Mesothelial cell of epicardium (in vitro differentiated cells): ENCODE data around the gene GMDS. TPM values are rescaled to one million over a fixed set of nuclear protein-coding genes. Genes with fewer than 3 reads are reported as not detected.

ENCODE experiments used
- DNase-seq, 2 experiments: peaks; one replicate each; pipeline ENCODE4 v3.0.0; 2021; ENCODE audit warnings: low spot score in 2 of 2; ENCODE audit not compliant: unreplicated experiment in 2 of 2
- H3K27ac Mint-ChIP-seq: 2 replicates; pipeline ENCODE4 v1.8.0; 2021; ENCODE audit warnings: mixed read lengths
- H3K27me3 Mint-ChIP-seq: 2 replicates; pipeline ENCODE4 v1.8.0; 2021; ENCODE audit warnings: low read depth, mixed read lengths
- H3K36me3 Mint-ChIP-seq: 2 replicates; pipeline ENCODE4 v1.8.0; 2021; ENCODE audit warnings: mixed read lengths
- H3K4me1 Mint-ChIP-seq: 2 replicates; pipeline ENCODE4 v1.8.0; 2021; ENCODE audit warnings: mixed read lengths
- H3K4me3 Mint-ChIP-seq: 2 replicates; pipeline ENCODE4 v1.8.0; 2021; ENCODE audit warnings: mild to moderate bottlenecking, moderate library complexity, mixed read lengths
- H3K9me3 Mint-ChIP-seq: 2 replicates; pipeline ENCODE4 v1.8.0; 2021; ENCODE audit warnings: mixed read lengths
- CTCF ChIP-seq: fragments of 200-600 bp; sonication (generic); IDR thresholded peaks from one replicate; pipeline ENCODE4 v1.5.0; 2021; ENCODE audit warnings: antibody characterized with exemption; ENCODE audit not compliant: unreplicated experiment
- total RNA-seq: library from RNA; stranded (reverse); gene quantifications from 3 replicates; pipeline ENCODE4 v1.2.1, GENCODE V29; 2021

The GMDS gene
- total RNA-seq, 1 donor from 2014 or later = 39.9 TPM

- no peak for TF ChIP-seq CTCF
- H3K27me3 Mint-ChIP-seq = peaks cover 2% of the 10 kb centered on the region
- H3K27ac Mint-ChIP-seq = peak overlapping the region; percentile 78
- H3K36me3 Mint-ChIP-seq = no peaks in the 10 kb centered on the region
- DNase-seq = no peak
- H3K9me3 Mint-ChIP-seq = peaks cover 4% of the 10 kb centered on the region
- no peak overlapping the region for H3K4me3 Mint-ChIP-seq
- peaks cover 28% of the 10 kb centered on the region for H3K4me1 Mint-ChIP-seq
Measured at GRCh38 chr6:1786455-1787453, 458.7 kb downstream of the GMDS start.

DNA sequence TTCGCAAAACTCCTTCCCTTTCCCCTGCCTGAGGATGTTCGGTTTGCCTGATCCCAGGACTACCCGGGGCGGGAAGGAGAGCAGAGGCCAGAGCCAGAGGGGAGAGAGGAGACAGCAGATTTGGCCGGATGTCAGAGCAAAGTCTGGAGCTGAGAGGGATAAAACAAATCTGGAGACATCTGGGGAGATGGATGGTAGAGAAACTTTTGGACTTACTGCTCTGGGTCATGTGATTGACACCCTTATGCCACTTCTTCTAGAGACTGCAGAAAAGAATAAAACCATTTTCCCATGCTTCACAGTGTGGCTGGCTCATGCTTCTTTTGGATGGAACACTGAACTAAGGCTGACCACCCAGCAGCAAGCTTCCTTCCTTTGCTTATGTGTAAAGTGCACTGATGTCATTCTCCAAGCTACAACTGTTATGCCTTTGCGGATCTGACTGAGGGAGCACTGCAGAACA lies 461.0 kb downstream of the GMDS start:
- no peaks in the 10 kb centered on the region for H3K9me3 Mint-ChIP-seq
- DNase-seq = no peak
- H3K36me3 Mint-ChIP-seq = no peaks in the 10 kb centered on the region
- no peak overlapping the region for H3K4me3 Mint-ChIP-seq
- H3K4me1 Mint-ChIP-seq = peaks cover 30% of the 10 kb centered on the region
- H3K27ac Mint-ChIP-seq = no peak overlapping the region
- H3K27me3 Mint-ChIP-seq = peaks cover 6% of the 10 kb centered on the region
- TF ChIP-seq CTCF = no peak

DNA sequence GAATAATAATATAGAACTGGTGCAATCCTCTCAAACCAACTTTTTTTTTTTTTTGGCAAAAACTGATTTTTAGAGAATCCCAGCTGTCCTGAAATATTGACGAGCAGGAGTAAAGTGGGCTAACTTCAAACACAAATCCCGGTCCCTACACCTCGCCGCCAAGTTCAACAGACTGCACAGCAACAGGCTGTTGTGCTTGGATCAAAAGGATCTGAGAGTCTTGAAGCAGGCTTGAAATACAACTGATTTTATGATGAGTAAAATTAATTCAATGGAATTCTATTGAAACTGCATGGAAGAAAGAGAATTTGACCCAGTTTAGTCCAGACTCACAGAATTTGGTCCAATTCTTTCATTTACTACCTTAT lies 463.6 kb downstream of the GMDS start:
- no peak overlapping the region for H3K27ac Mint-ChIP-seq
- no peaks in the 10 kb centered on the region for H3K9me3 Mint-ChIP-seq
- no peak for TF ChIP-seq CTCF
- peaks cover 30% of the 10 kb centered on the region for H3K4me1 Mint-ChIP-seq
- no peak overlapping the region for H3K4me3 Mint-ChIP-seq
- no peak for DNase-seq
- peaks cover 6% of the 10 kb centered on the region for H3K27me3 Mint-ChIP-seq
- no peaks in the 10 kb centered on the region for H3K36me3 Mint-ChIP-seq

- Mint-ChIP-seq H3K4me3 (no peak overlapping the region), H3K9me3 (no peaks in the 10 kb centered on the region), H3K4me1 (peaks cover 27% of the 10 kb centered on the region), H3K27me3 (peaks cover 6% of the 10 kb centered on the region), H3K36me3 (no peaks in the 10 kb centered on the region), H3K27ac (no peak overlapping the region)
- no peak for DNase-seq
- no peak for TF ChIP-seq CTCF
Measured at GRCh38 chr6:1781152-1781816, 464.1 kb downstream of the GMDS start.

GRCh38 chr6:1780251-1780867 lies 465.0 kb downstream of the GMDS start:
- Mint-ChIP-seq H3K36me3 (no peaks in the 10 kb centered on the region), H3K4me3 (no peak overlapping the region), H3K27me3 (peaks cover 6% of the 10 kb centered on the region), H3K4me1 (peaks cover 29% of the 10 kb centered on the region), H3K9me3 (no peaks in the 10 kb centered on the region), H3K27ac (no peak overlapping the region)
- DNase-seq = no peak
- TF ChIP-seq CTCF = no peak
